Adrenal gland (tissue), 5 donors: ENCODE measurements around the gene ACOT7.

ENCODE experiments used
- CTCF ChIP-seq, 6 experiments: fragments of 450-650 bp in 4 of 6; fragments of 200-600 bp in 2 of 6; sonication (generic) in 1 of 6; IDR thresholded peaks; 1 replicate in 5 of 6; 2 replicates in 1 of 6; pipeline versions ENCODE4 v1.5.1 to v1.8.0; 2016 to 2021; ENCODE audit warnings: antibody characterized with exemption in 6 of 6, mild to moderate bottlenecking in 2 of 6, moderate library complexity in 1 of 6
- POLR2A ChIP-seq, 2 donors: fragments of 450-650 bp; IDR thresholded peaks; one replicate each; pipeline ENCODE4 v1.6.1; 2017; ENCODE audit warnings: antibody characterized with exemption in 2 of 2, mild to moderate bottlenecking in 2 of 2, moderate library complexity in 1 of 2
- donor health status: DM: no; HTN: no; CAD: no.

GRCh38 chr1:6434186-6434585 is 40.6 kb upstream of the ACOT7 start:
- TF ChIP-seq CTCF (IDR thresholded peaks at IDR 0.05) (no peak), POLR2A (IDR thresholded peaks at IDR 0.05) (no peak)
